Mucosa of descending colon (tissue), 3 donors: ENCODE data around the gene ADGRV1. TPM values are rescaled to one million over a fixed set of nuclear protein-coding genes. Genes with fewer than 3 reads are reported as not detected.
"Not testable (repeated sequence)": the region's sequence is repeated elsewhere in the genome, so short reads cannot be mapped to it uniquely, and the experiment has no call there.

Experiments used
- ATAC-seq: fragments of 200-7000 bp; cut with Tn5 transposase; one replicate; pipeline ENCODE4 v1.9.1; 2020; ENCODE audit warnings: mild to moderate bottlenecking, moderate library complexity
- DNase-seq, 3 donors: peaks; one replicate each; pipeline ENCODE4 v3.0.0-alpha.2; 2020
- H3K36me3 ChIP-seq: fragments of 200-600 bp; one replicate; pipeline ENCODE4 v1.8.0; 2021; ENCODE audit warnings: low read depth, mild to moderate bottlenecking
- H3K4me1 ChIP-seq: fragments of 200-600 bp; one replicate; pipeline ENCODE4 v1.8.0; 2021; ENCODE audit warnings: low read depth, mild to moderate bottlenecking
- H3K4me3 ChIP-seq: fragments of 200-600 bp; one replicate; pipeline ENCODE4 v1.8.0; 2021; ENCODE audit warnings: mild to moderate bottlenecking
- H3K9me3 ChIP-seq: fragments of 200-600 bp; one replicate; pipeline ENCODE4 v1.8.0; 2021; ENCODE audit warnings: mild to moderate bottlenecking
- CTCF ChIP-seq: fragments of 200-600 bp; IDR thresholded peaks from one replicate; pipeline ENCODE4 v1.8.0; 2022; ENCODE audit warnings: antibody characterized with exemption, mild to moderate bottlenecking
- intact Hi-C, 2 donors: fragments of 100-400 bp; cut with DNase I in 1 of 2; cut with micrococcal nuclease in 1 of 2; formaldehyde crosslinking; loops; one replicate each; pipeline versions ENCODE4 v1.11.0 to v1.11.1; 2022; cut with DNase I, micrococcal nuclease
- total RNA-seq, 3 donors: library from RNA; stranded (reverse); fragmentation: NEBNext Ultra II Directional in 2 of 3; extraction: Animal tissue kit (Norgen Biotek cat#: 25700) in 2 of 3; gene quantifications; one replicate each; pipeline versions ENCODE4 v1.2.1 to v1.2.4, GENCODE V29; 2021 to 2023
- donor health status: DM: no; HTN: no; CAD: no; lungs with moderate emphysema.
- donor health status: DM: no; HTN: no; CAD: no.
- donor health status: DM: no; HTN: yes; CAD: no.

The ADGRV1 gene
- total RNA-seq, 3 donors from 2014 or later = 4.5 to 8.6 (median 6.1) TPM

DNA sequence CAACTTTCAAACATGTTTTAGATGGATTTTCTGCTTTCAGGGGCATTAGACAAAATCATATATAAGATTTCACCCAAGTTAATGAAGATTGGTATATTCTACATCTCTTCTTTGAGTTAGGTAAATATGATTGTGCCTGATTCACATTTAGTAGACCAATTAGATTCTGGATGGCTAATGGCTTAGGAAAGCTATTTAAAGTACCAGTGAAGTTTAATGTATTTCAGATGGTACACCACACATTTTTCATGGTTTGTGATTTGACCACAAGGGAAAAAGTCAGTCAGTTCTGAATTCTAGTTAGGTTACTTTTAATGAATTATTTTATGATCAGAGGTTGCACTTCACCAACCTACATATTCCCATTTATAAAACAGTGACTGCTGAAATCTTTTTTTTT, 409.7 kb downstream of the ADGRV1 start:
- Histone ChIP-seq H3K4me3 (no peak overlapping the region), H3K9me3 (peaks cover 5% of the 10 kb centered on the region), H3K36me3 (no peaks in the 10 kb centered on the region), H3K4me1 (no peaks in the 10 kb centered on the region)
- ATAC-seq = no peak
- intact Hi-C loops = no loop called here
- no peak for TF ChIP-seq CTCF
- DNase-seq = no peak

DNA sequence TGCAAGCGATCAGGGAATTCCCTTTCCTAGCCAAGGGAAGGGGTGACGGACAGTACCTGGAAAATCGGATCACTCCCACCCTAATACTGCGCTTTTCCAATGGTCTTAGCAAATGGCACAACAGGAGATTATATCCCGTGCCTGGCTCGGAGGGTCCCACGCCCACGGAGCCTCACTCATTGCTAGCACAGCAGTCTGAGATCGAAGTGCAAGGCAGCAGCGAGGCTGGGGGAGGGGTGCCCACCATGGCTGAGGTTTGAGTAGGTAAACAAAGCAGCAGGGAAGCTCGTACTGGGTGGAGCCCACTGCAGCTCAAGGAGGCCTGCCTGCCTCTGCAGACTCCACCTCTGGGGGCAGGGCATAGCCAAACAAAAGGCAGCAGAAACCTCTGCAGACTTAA, 411.3 kb downstream of the ADGRV1 start:
- DNase-seq, ATAC-seq, H3K36me3 ChIP-seq, H3K4me1 ChIP-seq, H3K4me3 ChIP-seq, H3K9me3 ChIP-seq, intact Hi-C loops: not testable (repeated sequence)

GRCh38 chr5:90981177-90981576, 422.6 kb downstream of the ADGRV1 start:
- H3K4me3 ChIP-seq = no peak overlapping the region
- no peak for TF ChIP-seq CTCF
- intact Hi-C loops = no loop called here
- no peaks in the 10 kb centered on the region for H3K36me3 ChIP-seq
- H3K9me3 ChIP-seq = no peaks in the 10 kb centered on the region
- ATAC-seq (no peak), DNase-seq (no peak)
- no peaks in the 10 kb centered on the region for H3K4me1 ChIP-seq

DNA sequence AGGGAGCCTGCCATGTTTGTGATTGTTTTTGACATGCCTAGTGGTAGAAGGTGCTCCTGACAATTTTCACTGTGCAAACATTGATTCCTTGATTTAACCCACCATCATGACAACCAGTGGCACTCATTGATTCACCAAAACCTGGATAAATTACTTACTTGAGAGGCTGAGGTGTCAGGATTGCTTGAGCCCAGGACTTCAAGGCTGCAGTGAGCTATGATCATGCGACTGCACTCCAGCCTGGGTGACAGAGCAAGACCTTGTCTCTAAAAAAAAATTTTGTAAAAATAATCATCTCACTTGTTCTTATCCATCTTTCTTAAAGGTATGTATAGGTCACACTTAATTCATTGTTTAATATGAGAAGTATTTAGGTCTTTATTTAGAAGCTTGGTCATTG, 423.2 kb downstream of the ADGRV1 start:
- no peak overlapping the region for H3K4me3 ChIP-seq
- H3K9me3 ChIP-seq = no peaks in the 10 kb centered on the region
- ATAC-seq (no peak), DNase-seq (no peak)
- H3K36me3 ChIP-seq = no peaks in the 10 kb centered on the region
- intact Hi-C loops = no loop called here
- no peaks in the 10 kb centered on the region for H3K4me1 ChIP-seq
- TF ChIP-seq CTCF = no peak

DNA sequence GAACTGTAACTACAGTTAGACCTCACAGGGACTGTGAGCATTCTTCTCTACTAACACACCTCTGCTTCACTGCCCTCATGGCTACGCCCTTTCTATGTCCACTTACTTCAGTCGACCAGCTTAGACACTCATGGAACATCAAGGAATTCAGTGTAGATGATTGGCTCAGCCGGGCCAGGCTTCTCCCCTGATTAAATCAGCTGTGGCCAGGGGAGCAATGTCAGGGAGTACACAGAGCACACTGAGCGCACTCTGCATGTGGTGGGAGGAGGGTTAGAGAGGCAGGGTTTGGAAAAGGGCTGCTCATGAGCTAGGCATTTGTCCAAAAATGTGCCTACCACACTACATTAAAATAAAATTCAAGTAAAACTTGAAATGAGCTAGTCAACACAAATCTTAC, 424.0 kb downstream of the ADGRV1 start:
- no peak overlapping the region for H3K4me3 ChIP-seq
- no peaks in the 10 kb centered on the region for H3K36me3 ChIP-seq
- DNase-seq (no peak), ATAC-seq (no peak)
- no peaks in the 10 kb centered on the region for H3K9me3 ChIP-seq
- TF ChIP-seq CTCF = no peak
- no peaks in the 10 kb centered on the region for H3K4me1 ChIP-seq
- intact Hi-C loops = no loop called here

GRCh38 chr5:90983148-90983547, 424.6 kb downstream of the ADGRV1 start:
- Histone ChIP-seq H3K9me3 (no peaks in the 10 kb centered on the region), H3K36me3 (no peaks in the 10 kb centered on the region), H3K4me3 (no peak overlapping the region), H3K4me1 (no peaks in the 10 kb centered on the region)
- TF ChIP-seq CTCF = no peak
- intact Hi-C loops = no loop called here
- no peak for ATAC-seq
- DNase-seq = peak in 1 of 3 donors; percentile 3
